ENCODE results near the gene CDK11B. TPM values are rescaled to one million over a fixed set of nuclear protein-coding genes. Genes with fewer than 3 reads are reported as not detected.

Gene CDK11B
- total and polyA plus RNA-seq, 2 experiments from 2014 or later: 22.4 to 76.7 TPM

- Mint-ChIP-seq H3K36me3 (ENCODE audit: low read depth) (peaks cover 2% of the 10 kb centered on the region; the same call in 2 of the 3 replicates), H3K27me3 (ENCODE audit: insufficient read depth, low read depth, poor library complexity) (peaks cover 13% of the 10 kb centered on the region), H3K27ac (no peak overlapping the region), H3K4me3 (peak overlapping the region; percentile 80), H3K9me3 (no peaks in the 10 kb centered on the region), H3K4me1 (peaks cover 12% of the 10 kb centered on the region)
- Histone ChIP-seq H3F3A (replicated peaks; ENCODE audit: low read depth) (peaks cover 4% of the 10 kb centered on the region; the same call in 1 of the 2 replicates), H4K20me1 (replicated peaks; ENCODE audit: insufficient read depth) (peaks cover 11% of the 10 kb centered on the region), H2AFZ (no peak overlapping the region), H3K27me3 (ENCODE audit: insufficient read depth) (no peaks in the 10 kb centered on the region), H3K79me2 (replicated peaks; ENCODE audit: insufficient read depth) (peaks cover 16% of the 10 kb centered on the region; the same call in 1 of the 2 replicates), H3K4me1 (ENCODE audit: insufficient read depth) (peaks cover 6% of the 10 kb centered on the region; the same call in 1 of the 2 replicates), H3K4me2 (no peak overlapping the region), H3K9me2 (ENCODE audit: insufficient read depth) (no peaks in the 10 kb centered on the region), H3K36me3 (ENCODE audit: insufficient read depth) (no peaks in the 10 kb centered on the region), H3K4me3 (no peak overlapping the region), H3K27ac (ENCODE audit: low read depth) (no peak overlapping the region)
- TF ChIP-seq ZNF114 (CRISPR knock-in tag; IDR thresholded peaks at IDR 0.05): no peak
- TF ChIP-seq NANOG (IDR thresholded peaks at IDR 0.05; ENCODE audit: borderline replicate concordance): no peak
- TF ChIP-seq ETS1 (IDR thresholded peaks at IDR 0.05): no peak
- no peak for TF ChIP-seq EZH2phosphoT487 (IDR thresholded peaks at IDR 0.05; ENCODE audit: unreplicated experiment)
- TF ChIP-seq POLR2AphosphoS5 (IDR thresholded peaks at IDR 0.05; ENCODE audit: low read depth): no peak
- no peak for TF ChIP-seq CREB1 (CRISPR knock-in tag; IDR thresholded peaks at IDR 0.05; ENCODE audit: low read depth)
- no peak for TF ChIP-seq JUNB (IDR thresholded peaks at IDR 0.05; ENCODE audit: unreplicated experiment)
- no peak for TF ChIP-seq REST (IDR thresholded peaks at IDR 0.05; ENCODE audit: unreplicated experiment)
- no peak for TF ChIP-seq ZNF462 (CRISPR knock-in tag; IDR thresholded peaks at IDR 0.05)
- no peak for TF ChIP-seq EZH2 (IDR thresholded peaks at IDR 0.05; ENCODE audit: low read depth, unreplicated experiment)
- ATAC-seq: no peak
- DNase-seq (ENCODE audit: low spot score): no peak
Measured at GRCh38 chr1:1617516-1617915, 41.3 kb downstream of the CDK11B start.
